GM23338 (cell line): Measurements from ENCODE around the gene STEAP1B.

Source experiments
- CREB1 ChIP-seq: fragments of 250-450 bp; sonication (Bioruptor Pico); IDR thresholded peaks from 2 replicates; pipeline ENCODE4 v1.5.0; 2020; ENCODE audit warnings: low read depth, mild to moderate bottlenecking, moderate library complexity
- EZH2 ChIP-seq: fragments of 200-600 bp; sonication (generic); IDR thresholded peaks from one replicate; pipeline ENCODE4 v1.8.0; 2017; ENCODE audit warnings: antibody characterized with exemption, mild to moderate bottlenecking, low read depth; ENCODE audit not compliant: unreplicated experiment
- EZH2phosphoT487 ChIP-seq: fragments of 200-600 bp; sonication (generic); IDR thresholded peaks from one replicate; pipeline ENCODE4 v1.8.1; 2018; ENCODE audit warnings: antibody characterized with exemption; ENCODE audit not compliant: unreplicated experiment
- JUNB ChIP-seq: IDR thresholded peaks from one replicate; pipeline ENCODE4 v1.6.1; 2016; ENCODE audit warnings: antibody characterized with exemption; ENCODE audit not compliant: unreplicated experiment
- POLR2AphosphoS5 ChIP-seq: IDR thresholded peaks from 2 replicates; pipeline ENCODE4 v1.6.1; 2016; ENCODE audit warnings: antibody characterized with exemption, low read depth
- TF ChIP-seq, protein P1 (sequence below), 2 experiments: fragments of 200-600 bp in 1 of 2; sonication (generic) in 1 of 2; conservative IDR thresholded peaks; 2 replicates each; pipeline versions ENCODE4 v1.5.1 to v1.6.1; 2016 to 2017; ENCODE audit warnings: antibody characterized with exemption in 2 of 2, low read depth in 2 of 2, mild to moderate bottlenecking in 2 of 2, moderate library complexity in 1 of 2
- TF ChIP-seq, protein P2 (sequence below): IDR thresholded peaks from one replicate; pipeline ENCODE4 v1.6.1; 2018; ENCODE audit warnings: antibody characterized with exemption; ENCODE audit not compliant: unreplicated experiment

DNA sequence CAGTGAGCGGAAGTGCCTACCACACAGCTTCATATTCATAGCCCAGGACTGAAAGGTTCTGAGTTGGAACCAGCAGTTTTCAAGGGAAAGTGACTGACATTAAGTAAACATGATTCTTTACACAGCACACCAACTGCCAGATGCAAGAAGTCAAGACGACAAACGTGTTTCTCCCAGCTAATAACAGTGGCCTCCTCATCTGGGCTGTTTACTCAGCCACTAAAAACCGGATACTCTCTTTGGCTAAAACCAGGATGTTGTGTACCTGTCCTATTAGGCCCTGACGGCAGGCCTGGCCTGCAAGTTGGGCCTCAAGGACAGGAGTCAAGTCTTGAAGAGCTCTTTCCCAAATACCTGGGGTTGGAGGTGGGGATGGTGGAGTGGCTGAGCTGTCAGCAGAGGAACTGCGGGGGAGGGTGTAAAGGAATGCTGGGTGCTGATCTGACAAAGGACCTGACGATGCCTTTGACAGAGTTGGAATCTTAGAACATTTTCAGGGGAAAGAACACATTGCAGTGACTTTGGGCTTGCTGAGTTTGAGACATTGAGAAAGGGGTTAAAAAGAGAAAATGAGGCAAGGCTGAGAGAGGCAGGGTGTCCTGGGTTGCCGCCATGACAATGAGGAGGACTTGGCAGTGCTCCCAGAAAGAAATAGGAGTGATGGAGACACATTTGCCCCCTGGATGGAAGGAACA lies 57.7 kb downstream of the STEAP1B start:
- TF ChIP-seq, protein P1, sequence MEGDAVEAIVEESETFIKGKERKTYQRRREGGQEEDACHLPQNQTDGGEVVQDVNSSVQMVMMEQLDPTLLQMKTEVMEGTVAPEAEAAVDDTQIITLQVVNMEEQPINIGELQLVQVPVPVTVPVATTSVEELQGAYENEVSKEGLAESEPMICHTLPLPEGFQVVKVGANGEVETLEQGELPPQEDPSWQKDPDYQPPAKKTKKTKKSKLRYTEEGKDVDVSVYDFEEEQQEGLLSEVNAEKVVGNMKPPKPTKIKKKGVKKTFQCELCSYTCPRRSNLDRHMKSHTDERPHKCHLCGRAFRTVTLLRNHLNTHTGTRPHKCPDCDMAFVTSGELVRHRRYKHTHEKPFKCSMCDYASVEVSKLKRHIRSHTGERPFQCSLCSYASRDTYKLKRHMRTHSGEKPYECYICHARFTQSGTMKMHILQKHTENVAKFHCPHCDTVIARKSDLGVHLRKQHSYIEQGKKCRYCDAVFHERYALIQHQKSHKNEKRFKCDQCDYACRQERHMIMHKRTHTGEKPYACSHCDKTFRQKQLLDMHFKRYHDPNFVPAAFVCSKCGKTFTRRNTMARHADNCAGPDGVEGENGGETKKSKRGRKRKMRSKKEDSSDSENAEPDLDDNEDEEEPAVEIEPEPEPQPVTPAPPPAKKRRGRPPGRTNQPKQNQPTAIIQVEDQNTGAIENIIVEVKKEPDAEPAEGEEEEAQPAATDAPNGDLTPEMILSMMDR (conservative IDR thresholded peaks at IDR 0.05; ENCODE audit: low read depth in 2 of 2): no peak
- TF ChIP-seq EZH2 (no peak), CREB1 (no peak), EZH2phosphoT487 (no peak), POLR2AphosphoS5 (no peak), JUNB (no peak)
- TF ChIP-seq, protein P2, sequence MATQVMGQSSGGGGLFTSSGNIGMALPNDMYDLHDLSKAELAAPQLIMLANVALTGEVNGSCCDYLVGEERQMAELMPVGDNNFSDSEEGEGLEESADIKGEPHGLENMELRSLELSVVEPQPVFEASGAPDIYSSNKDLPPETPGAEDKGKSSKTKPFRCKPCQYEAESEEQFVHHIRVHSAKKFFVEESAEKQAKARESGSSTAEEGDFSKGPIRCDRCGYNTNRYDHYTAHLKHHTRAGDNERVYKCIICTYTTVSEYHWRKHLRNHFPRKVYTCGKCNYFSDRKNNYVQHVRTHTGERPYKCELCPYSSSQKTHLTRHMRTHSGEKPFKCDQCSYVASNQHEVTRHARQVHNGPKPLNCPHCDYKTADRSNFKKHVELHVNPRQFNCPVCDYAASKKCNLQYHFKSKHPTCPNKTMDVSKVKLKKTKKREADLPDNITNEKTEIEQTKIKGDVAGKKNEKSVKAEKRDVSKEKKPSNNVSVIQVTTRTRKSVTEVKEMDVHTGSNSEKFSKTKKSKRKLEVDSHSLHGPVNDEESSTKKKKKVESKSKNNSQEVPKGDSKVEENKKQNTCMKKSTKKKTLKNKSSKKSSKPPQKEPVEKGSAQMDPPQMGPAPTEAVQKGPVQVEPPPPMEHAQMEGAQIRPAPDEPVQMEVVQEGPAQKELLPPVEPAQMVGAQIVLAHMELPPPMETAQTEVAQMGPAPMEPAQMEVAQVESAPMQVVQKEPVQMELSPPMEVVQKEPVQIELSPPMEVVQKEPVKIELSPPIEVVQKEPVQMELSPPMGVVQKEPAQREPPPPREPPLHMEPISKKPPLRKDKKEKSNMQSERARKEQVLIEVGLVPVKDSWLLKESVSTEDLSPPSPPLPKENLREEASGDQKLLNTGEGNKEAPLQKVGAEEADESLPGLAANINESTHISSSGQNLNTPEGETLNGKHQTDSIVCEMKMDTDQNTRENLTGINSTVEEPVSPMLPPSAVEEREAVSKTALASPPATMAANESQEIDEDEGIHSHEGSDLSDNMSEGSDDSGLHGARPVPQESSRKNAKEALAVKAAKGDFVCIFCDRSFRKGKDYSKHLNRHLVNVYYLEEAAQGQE: no peak
